Panc1 (cell line): ENCODE results near the gene EMILIN2. TPM values are rescaled to one million over a fixed set of nuclear protein-coding genes. Genes with fewer than 3 reads are reported as not detected.

Experiments used
- ATAC-seq: fragments of 200-7000 bp; cut with Tn5 transposase; 2 replicates; pipeline ENCODE4 v1.9.1; 2020; ENCODE audit warnings: mild to moderate bottlenecking, moderate library complexity
- BruUV-seq: library from RNA; stranded (reverse); fragments of 400-500 nt; replicated peaks from 2 replicates; lab custom pipeline; 2021; lab: Mats Ljungman, UMichigan
- CTCF ChIA-PET: fragments of 300-600 bp; sonication (Branson Sonifier 250); formaldehyde crosslinking; loops from one replicate; lab custom pipeline; 2022; ENCODE audit warnings: antibody characterized with exemption; lab: Charles Lee
- POLR2A ChIA-PET: fragments of 300-600 bp; sonication (Branson Sonifier 250); formaldehyde crosslinking; loops from one replicate; lab custom pipeline; 2022; ENCODE audit warnings: antibody characterized with exemption; lab: Charles Lee
- DNase-seq: peaks from one replicate; pipeline ENCODE4 v3.0.0-alpha.2; 2010; ENCODE audit warnings: low read depth, low spot score
- H3K27ac ChIP-seq: 2 replicates; pipeline ENCODE4 v1.5.1; 2011; ENCODE audit warnings: mild to moderate bottlenecking, low read length, inconsistent platforms
- H3K27me3 ChIP-seq: fragments of 200-500 bp; sonication (Bioruptor generic); 2 replicates; pipeline ENCODE4 v1.6.0; 2014; ENCODE audit warnings: low read length, inconsistent platforms; ENCODE audit not compliant: control insufficient read depth, insufficient read depth
- H3K36me3 ChIP-seq: fragments of 200-500 bp; sonication (Bioruptor generic); 2 replicates; pipeline ENCODE4 v1.5.1; 2014; ENCODE audit warnings: inconsistent platforms, mild to moderate bottlenecking, low read length, moderate library complexity; ENCODE audit not compliant: control insufficient read depth, insufficient read depth
- H3K4me1 ChIP-seq: 2 replicates; pipeline ENCODE4 v1.5.1; 2011; ENCODE audit warnings: inconsistent platforms, mild to moderate bottlenecking, low read length, moderate library complexity; ENCODE audit not compliant: control insufficient read depth, insufficient read depth
- H3K4me3 ChIP-seq, 2 experiments: 2 replicates each; pipeline ENCODE4 v1.5.1; 2011 to 2012; ENCODE audit warnings: low read depth in 2 of 2, low read length in 2 of 2, mild to moderate bottlenecking in 2 of 2, inconsistent platforms in 1 of 2, moderate library complexity in 1 of 2
- H3K9me3 ChIP-seq: fragments of 200-500 bp; sonication (Bioruptor generic); 2 replicates; pipeline ENCODE4 v1.5.1; 2014; ENCODE audit warnings: low read depth, mild to moderate bottlenecking, inconsistent platforms, low read length, moderate library complexity; ENCODE audit not compliant: control insufficient read depth, insufficient read depth
- POLR2AphosphoS5 ChIP-seq: IDR thresholded peaks from 2 replicates; pipeline ENCODE4 v1.6.1; 2012; ENCODE audit warnings: mild to moderate bottlenecking, low read depth, low read length, moderate library complexity
- SIN3A ChIP-seq: IDR thresholded peaks from 2 replicates; pipeline ENCODE4 v1.6.1; 2012; ENCODE audit warnings: low read depth, mild to moderate bottlenecking, low read length, moderate library complexity, borderline replicate concordance; ENCODE audit not compliant: insufficient read depth
- TCF7L2 ChIP-seq: IDR thresholded peaks from 2 replicates; pipeline ENCODE4 v1.6.1; 2011; ENCODE audit warnings: mild to moderate bottlenecking, low read depth, low read length, inconsistent platforms
- in situ Hi-C: cut with HindIII; loops from 2 replicates; pipeline ENCODE4 v1.10.0; 2016; ENCODE audit warnings: low sequenced_read_pairs, low pct_unique_long_range_greater_than_20kb
- intact Hi-C: fragments of 100-400 bp; cut with micrococcal nuclease; formaldehyde crosslinking; loops from one replicate; pipeline ENCODE4 v1.10.0; 2022; ENCODE audit not compliant: unreplicated experiment
- total RNA-seq: library from RNA; stranded (reverse); gene quantifications from one replicate; pipeline ENCODE4 v1.2.1, GENCODE V29; 2021; ENCODE audit not compliant: unreplicated experiment
- TF ChIP-seq, protein P1 (sequence below): fragments of 450-650 bp; IDR thresholded peaks from 2 replicates; pipeline ENCODE4 v1.5.1; 2017; ENCODE audit warnings: mild to moderate bottlenecking
- TF ChIP-seq, protein P2 (sequence below), 2 experiments: IDR thresholded peaks; 2 replicates each; pipeline ENCODE4 v1.6.1; 2011 to 2012; ENCODE audit warnings: low read depth in 2 of 2, control low read depth in 1 of 2, low read length in 1 of 2, mild to moderate bottlenecking in 1 of 2, moderate library complexity in 1 of 2; ENCODE audit not compliant: insufficient read depth in 1 of 2

EMILIN2 gene
- total RNA-seq, 1 experiment from 2014 or later = 18.3 TPM

DNA sequence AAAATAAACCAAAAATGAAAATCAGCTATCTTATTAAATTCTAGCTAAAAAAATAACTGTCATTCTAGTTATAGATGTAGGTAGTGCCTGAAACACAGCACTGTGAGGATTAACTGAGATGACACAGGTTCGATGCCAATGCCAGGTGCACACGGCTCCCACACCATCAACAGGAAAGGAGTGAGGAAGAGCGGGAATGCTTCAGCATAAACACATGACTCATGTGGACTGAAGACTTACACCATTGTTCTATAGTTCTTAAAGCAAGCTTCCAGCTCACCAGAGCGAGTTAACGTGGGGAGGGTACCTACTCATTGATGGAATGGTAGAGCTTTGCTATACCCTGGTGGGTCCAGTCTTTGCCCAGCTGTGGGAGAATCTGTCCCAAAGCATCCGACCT, 76.7 kb downstream of the EMILIN2 start:
- Histone ChIP-seq H3K4me1 (no peaks in the 10 kb centered on the region), H3K9me3 (no peaks in the 10 kb centered on the region), H3K27ac (no peak overlapping the region), H3K4me3 (no peak overlapping the region), H3K27me3 (no peaks in the 10 kb centered on the region), H3K36me3 (peaks cover 10% of the 10 kb centered on the region)
- BruUV-seq = no TSS peak
- intact Hi-C loops (no loop called here), in situ Hi-C loops (no loop called here)
- POLR2A ChIA-PET = interaction anchor here (0.6 kb wide), 1 partner anchor 20 kb away, joined by 22 read pairs; no protein-coding TSS in a partner anchor
- DNase-seq = no peak
- no peak for ATAC-seq
- TF ChIP-seq SIN3A (no peak), POLR2AphosphoS5 (no peak), TCF7L2 (no peak)
- TF ChIP-seq, protein P1, sequence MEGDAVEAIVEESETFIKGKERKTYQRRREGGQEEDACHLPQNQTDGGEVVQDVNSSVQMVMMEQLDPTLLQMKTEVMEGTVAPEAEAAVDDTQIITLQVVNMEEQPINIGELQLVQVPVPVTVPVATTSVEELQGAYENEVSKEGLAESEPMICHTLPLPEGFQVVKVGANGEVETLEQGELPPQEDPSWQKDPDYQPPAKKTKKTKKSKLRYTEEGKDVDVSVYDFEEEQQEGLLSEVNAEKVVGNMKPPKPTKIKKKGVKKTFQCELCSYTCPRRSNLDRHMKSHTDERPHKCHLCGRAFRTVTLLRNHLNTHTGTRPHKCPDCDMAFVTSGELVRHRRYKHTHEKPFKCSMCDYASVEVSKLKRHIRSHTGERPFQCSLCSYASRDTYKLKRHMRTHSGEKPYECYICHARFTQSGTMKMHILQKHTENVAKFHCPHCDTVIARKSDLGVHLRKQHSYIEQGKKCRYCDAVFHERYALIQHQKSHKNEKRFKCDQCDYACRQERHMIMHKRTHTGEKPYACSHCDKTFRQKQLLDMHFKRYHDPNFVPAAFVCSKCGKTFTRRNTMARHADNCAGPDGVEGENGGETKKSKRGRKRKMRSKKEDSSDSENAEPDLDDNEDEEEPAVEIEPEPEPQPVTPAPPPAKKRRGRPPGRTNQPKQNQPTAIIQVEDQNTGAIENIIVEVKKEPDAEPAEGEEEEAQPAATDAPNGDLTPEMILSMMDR = no peak
- TF ChIP-seq, protein P2, sequence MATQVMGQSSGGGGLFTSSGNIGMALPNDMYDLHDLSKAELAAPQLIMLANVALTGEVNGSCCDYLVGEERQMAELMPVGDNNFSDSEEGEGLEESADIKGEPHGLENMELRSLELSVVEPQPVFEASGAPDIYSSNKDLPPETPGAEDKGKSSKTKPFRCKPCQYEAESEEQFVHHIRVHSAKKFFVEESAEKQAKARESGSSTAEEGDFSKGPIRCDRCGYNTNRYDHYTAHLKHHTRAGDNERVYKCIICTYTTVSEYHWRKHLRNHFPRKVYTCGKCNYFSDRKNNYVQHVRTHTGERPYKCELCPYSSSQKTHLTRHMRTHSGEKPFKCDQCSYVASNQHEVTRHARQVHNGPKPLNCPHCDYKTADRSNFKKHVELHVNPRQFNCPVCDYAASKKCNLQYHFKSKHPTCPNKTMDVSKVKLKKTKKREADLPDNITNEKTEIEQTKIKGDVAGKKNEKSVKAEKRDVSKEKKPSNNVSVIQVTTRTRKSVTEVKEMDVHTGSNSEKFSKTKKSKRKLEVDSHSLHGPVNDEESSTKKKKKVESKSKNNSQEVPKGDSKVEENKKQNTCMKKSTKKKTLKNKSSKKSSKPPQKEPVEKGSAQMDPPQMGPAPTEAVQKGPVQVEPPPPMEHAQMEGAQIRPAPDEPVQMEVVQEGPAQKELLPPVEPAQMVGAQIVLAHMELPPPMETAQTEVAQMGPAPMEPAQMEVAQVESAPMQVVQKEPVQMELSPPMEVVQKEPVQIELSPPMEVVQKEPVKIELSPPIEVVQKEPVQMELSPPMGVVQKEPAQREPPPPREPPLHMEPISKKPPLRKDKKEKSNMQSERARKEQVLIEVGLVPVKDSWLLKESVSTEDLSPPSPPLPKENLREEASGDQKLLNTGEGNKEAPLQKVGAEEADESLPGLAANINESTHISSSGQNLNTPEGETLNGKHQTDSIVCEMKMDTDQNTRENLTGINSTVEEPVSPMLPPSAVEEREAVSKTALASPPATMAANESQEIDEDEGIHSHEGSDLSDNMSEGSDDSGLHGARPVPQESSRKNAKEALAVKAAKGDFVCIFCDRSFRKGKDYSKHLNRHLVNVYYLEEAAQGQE (IDR thresholded peaks at IDR 0.05; ENCODE audit: insufficient read depth in 1 of 2, low read depth in 2 of 2, low read length in 1 of 2) = no peak
- CTCF ChIA-PET = no interaction called here

DNA sequence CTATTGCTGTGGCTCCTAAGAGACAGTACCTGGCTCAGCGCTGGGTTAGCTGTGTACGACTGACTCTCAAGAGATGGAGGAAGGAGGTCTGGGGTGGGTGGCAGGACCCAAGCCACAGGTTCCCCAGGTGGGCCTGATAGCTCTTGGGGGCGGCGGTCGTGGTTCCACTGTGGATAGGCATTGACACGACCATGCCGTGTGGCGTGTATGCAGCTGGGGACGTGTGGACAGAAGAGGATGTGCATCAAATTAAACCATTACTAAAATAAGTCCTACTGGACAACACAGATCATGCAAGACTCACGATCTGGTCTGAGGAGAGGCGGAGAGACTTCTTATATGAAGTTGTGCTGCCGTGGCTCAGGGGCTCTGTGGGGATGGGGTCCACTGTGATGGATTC, 78.1 kb downstream of the EMILIN2 start:
- POLR2A ChIA-PET = no interaction called here
- BruUV-seq = no TSS peak
- H3K27me3 ChIP-seq = no peaks in the 10 kb centered on the region
- no peak for ATAC-seq
- H3K4me1 ChIP-seq = no peaks in the 10 kb centered on the region
- peaks cover 15% of the 10 kb centered on the region for H3K36me3 ChIP-seq
- DNase-seq = no peak
- CTCF ChIA-PET = no interaction called here
- no peak overlapping the region for H3K27ac ChIP-seq
- no peak overlapping the region for H3K4me3 ChIP-seq
- H3K9me3 ChIP-seq = no peaks in the 10 kb centered on the region
- in situ Hi-C loops = no loop called here
- TF ChIP-seq TCF7L2 = no peak
- TF ChIP-seq SIN3A = no peak
- TF ChIP-seq, protein P1 = no peak
- TF ChIP-seq, protein P2 (IDR thresholded peaks at IDR 0.05; ENCODE audit: insufficient read depth in 1 of 2, low read depth in 2 of 2, low read length in 1 of 2) = no peak
- no peak for TF ChIP-seq POLR2AphosphoS5
- intact Hi-C loops = no loop called here
